GM21786 (cell line): ENCODE results near the gene GIMAP6.
"Not testable (repeated sequence)": the region's sequence is repeated elsewhere in the genome, so short reads cannot be mapped to it uniquely, and the experiment has no call there.

Experiments
- ATAC-seq: cut with Tn5 transposase; IDR thresholded peaks from one replicate; pipeline ENCODE4 v1.9.1; 2021; ENCODE audit not compliant: unreplicated experiment

Gene GIMAP6

GRCh38 chr7:150586068-150586784, 46.0 kb downstream of the GIMAP6 start:
- ATAC-seq = no peak

DNA sequence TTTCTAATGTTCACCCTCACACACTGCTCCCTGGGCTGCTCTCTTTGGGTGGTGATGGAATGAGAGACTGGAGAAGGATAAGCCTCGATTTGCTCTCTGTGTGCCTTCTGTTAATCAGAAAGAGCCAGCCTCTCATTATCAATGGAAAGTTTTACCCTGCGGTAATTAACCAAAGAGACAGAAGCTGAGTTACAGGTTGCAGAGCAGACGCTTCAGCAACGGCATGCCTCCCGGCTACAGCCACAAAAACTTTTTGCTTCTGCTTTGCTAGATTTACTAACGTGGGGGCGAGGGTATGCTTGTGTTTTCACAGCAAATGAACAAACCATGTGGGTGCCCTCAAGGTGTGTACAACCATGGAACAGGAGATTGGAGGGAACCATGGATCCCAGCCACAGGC, 47.0 kb downstream of the GIMAP6 start:
- no peak for ATAC-seq

DNA sequence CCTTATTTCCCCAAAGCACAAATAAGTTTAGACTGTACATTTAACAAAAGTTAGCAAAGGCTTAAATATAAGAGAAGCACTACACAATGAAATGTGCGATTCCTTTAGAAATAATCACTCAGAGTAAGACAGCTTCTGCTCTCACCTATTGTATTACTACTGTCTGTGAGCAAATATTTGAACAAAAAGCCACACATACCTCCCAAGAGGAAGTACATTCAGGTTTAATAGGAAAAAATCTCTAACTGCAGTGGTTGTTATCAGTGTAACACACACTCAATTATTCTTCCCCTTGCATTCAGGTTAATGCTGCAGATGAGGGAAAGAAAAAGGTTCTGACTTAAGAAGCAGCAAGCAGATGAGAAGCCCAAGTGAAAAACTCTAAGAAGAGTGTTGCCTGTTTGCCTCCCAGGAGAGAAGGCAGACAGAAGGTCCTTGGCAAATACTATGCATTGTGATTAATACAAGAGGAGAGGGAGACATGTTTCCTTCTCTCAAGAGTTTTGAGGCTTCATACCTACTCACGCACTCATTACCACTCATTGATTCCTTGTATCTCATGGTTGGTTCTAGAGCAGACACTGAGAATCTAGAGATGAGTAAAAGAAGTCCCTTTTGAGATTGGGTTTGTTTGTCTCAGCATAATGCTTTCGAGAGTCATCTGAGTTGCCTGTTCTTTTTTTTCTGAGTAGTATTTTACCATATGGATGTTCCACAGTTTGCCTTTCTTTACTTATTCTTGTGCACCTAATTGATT, 51.4 kb downstream of the GIMAP6 start:
- no peak for ATAC-seq

GRCh38 chr7:150579979-150580637, 52.1 kb downstream of the GIMAP6 start:
- ATAC-seq = not testable (repeated sequence)
